ENCODE data around the gene NELL1. TPM values are rescaled to one million over a fixed set of nuclear protein-coding genes. Genes with fewer than 3 reads are reported as not detected.

Gene NELL1
- total RNA-seq, 2 donors from 2014 or later = 0.19 TPM; not detected in 1

DNA sequence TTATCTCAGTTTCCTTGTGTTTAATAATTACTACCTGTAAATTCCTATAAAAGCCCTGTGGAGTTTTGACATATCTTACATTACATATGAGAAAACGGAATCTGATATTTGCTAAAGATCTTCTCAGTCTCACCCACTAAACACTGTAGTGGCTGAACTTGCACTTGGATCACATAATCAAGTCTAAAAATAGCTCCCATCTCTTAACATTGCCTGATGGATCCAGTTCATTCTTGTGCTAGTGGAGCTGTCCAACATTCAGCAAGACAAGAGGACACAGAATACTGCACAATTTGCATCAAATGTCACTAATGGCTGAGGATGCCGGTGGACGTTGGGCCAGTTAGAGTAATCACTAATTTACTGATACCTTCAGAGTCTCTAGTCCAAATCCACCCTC, 953.6 kb downstream of the NELL1 start:
- no peak for DNase-seq
- Histone ChIP-seq H3K36me3 (no peaks in the 10 kb centered on the region), H3K9ac (ENCODE audit: low read depth in 2 of 2, low read length in 2 of 2) (no peak overlapping the region), H3K27ac (no peak overlapping the region), H3K4me3 (no peak overlapping the region), H3K9me3 (no peaks in the 10 kb centered on the region), H3K4me1 (no peaks in the 10 kb centered on the region), H3K27me3 (no peaks in the 10 kb centered on the region)
- intact Hi-C loops (cut with DNase I) = no loop called here
- TF ChIP-seq, protein P1, sequence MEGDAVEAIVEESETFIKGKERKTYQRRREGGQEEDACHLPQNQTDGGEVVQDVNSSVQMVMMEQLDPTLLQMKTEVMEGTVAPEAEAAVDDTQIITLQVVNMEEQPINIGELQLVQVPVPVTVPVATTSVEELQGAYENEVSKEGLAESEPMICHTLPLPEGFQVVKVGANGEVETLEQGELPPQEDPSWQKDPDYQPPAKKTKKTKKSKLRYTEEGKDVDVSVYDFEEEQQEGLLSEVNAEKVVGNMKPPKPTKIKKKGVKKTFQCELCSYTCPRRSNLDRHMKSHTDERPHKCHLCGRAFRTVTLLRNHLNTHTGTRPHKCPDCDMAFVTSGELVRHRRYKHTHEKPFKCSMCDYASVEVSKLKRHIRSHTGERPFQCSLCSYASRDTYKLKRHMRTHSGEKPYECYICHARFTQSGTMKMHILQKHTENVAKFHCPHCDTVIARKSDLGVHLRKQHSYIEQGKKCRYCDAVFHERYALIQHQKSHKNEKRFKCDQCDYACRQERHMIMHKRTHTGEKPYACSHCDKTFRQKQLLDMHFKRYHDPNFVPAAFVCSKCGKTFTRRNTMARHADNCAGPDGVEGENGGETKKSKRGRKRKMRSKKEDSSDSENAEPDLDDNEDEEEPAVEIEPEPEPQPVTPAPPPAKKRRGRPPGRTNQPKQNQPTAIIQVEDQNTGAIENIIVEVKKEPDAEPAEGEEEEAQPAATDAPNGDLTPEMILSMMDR (IDR thresholded peaks at IDR 0.05) = no peak

Other genes starting within 250 kb of the NELL1 start
- not detected for gene SLC6A5, start 70.0 kb upstream of the NELL1 start, total RNA-seq

Measured in colonic mucosa (tissue), 4 donors.